PFSK-1 (cell line): Measurements from ENCODE around the gene CXorf38.

ENCODE experiments used
- FOXP2 ChIP-seq: optimal IDR thresholded peaks from 2 replicates; pipeline ENCODE3; 2011; ENCODE audit warnings: borderline replicate concordance, control low read depth, inconsistent platforms; ENCODE audit not compliant: insufficient read depth; ENCODE audit errors: extremely low read length, extremely low read depth
- POLR2AphosphoS5 ChIP-seq: IDR thresholded peaks from 2 replicates; pipeline ENCODE4 v1.6.1; 2012; ENCODE audit warnings: low read depth, mild to moderate bottlenecking, control low read depth, low read length, moderate library complexity
- SIN3A ChIP-seq: IDR thresholded peaks from 2 replicates; pipeline ENCODE4 v1.6.1; 2012; ENCODE audit warnings: mild to moderate bottlenecking, low read length, moderate library complexity, borderline replicate concordance; ENCODE audit not compliant: insufficient read depth
- TAF1 ChIP-seq: IDR thresholded peaks from 2 replicates; pipeline ENCODE4 v1.6.1; 2012; ENCODE audit warnings: low read length, control low read depth, borderline replicate concordance; ENCODE audit not compliant: insufficient read depth
- TF ChIP-seq, protein P1 (sequence below), 2 experiments: IDR thresholded peaks; 2 replicates each; pipeline versions ENCODE4 v1.6.1 to v1.8.0; 2011 to 2012; ENCODE audit warnings: low read depth in 2 of 2, low read length in 2 of 2, control low read depth in 1 of 2, inconsistent platforms in 1 of 2, mild to moderate bottlenecking in 1 of 2, moderate library complexity in 1 of 2; ENCODE audit not compliant: insufficient read depth in 1 of 2

The CXorf38 gene

DNA sequence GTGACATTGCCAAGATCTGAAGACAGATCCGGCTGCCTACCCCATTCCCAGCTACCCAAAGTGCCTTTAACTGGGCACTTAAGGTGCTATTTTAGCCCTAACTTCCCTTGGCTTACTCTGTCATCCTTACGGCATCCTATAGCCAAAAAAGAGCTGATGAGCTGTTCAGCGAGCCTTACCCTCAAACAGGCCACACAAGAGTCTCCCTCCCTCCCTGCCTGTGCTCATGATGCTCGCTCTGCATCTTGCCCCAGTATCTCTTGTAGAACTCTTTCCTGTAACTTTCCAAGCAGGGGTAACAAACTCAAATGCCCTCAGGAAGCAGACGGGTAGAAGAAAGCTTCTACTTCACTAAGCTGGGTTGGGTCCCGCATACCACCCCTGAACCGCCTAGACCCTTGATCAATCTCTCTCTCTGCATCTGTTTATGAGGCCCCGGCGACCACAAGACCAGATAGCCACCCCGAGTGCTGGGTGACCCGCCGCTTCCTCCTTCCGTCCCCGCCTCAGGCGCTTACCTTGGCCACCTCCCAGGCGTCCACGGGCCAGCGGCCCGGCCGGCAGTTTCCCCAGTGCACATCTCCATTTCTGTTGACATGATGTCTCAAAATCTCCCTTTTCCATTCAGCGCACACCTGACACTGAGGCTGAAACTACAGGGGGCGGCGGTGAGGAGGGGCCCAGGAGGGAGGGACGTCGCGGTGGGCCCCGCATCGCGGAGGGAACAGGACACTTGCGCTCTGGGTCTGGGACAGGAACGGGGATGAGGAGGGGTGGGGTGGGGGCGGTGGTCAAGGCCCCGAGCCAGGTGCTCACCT, 663 bp downstream of the CXorf38 start:
- TF ChIP-seq POLR2AphosphoS5 (no peak), SIN3A (no peak), TAF1 (no peak), FOXP2 (no peak)
- TF ChIP-seq, protein P1, sequence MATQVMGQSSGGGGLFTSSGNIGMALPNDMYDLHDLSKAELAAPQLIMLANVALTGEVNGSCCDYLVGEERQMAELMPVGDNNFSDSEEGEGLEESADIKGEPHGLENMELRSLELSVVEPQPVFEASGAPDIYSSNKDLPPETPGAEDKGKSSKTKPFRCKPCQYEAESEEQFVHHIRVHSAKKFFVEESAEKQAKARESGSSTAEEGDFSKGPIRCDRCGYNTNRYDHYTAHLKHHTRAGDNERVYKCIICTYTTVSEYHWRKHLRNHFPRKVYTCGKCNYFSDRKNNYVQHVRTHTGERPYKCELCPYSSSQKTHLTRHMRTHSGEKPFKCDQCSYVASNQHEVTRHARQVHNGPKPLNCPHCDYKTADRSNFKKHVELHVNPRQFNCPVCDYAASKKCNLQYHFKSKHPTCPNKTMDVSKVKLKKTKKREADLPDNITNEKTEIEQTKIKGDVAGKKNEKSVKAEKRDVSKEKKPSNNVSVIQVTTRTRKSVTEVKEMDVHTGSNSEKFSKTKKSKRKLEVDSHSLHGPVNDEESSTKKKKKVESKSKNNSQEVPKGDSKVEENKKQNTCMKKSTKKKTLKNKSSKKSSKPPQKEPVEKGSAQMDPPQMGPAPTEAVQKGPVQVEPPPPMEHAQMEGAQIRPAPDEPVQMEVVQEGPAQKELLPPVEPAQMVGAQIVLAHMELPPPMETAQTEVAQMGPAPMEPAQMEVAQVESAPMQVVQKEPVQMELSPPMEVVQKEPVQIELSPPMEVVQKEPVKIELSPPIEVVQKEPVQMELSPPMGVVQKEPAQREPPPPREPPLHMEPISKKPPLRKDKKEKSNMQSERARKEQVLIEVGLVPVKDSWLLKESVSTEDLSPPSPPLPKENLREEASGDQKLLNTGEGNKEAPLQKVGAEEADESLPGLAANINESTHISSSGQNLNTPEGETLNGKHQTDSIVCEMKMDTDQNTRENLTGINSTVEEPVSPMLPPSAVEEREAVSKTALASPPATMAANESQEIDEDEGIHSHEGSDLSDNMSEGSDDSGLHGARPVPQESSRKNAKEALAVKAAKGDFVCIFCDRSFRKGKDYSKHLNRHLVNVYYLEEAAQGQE (IDR thresholded peaks at IDR 0.05; ENCODE audit: insufficient read depth in 1 of 2, low read depth in 2 of 2, low read length in 2 of 2): no peak

DNA sequence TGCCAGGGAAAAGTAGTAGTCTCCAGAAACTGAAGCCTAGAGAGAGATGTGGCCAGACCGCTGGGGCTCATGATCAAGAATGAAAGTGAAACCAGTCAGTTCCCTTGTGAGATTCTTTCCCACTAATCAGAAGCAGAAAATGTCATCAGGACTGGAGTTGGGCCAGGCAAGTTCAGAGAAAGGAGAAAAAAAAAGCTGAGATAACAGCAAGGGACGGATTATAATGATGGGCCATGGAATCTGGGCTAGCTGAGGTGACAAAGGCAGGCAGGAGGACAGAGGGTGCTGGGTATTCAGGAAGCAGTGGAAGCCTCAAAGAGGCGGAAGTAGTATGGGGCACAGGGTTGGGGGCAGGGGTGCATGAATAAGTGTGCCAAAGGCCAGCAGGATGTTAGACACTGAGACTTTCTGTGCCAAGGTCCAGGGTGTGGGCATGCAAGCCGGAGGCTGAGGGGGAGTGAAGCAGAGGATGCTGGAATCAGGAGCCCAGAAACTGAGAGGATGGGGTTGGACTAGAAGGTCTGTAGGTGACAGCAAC, 2.5 kb downstream of the CXorf38 start:
- TF ChIP-seq SIN3A: no peak
- no peak for TF ChIP-seq POLR2AphosphoS5
- no peak for TF ChIP-seq FOXP2
- TF ChIP-seq TAF1: no peak
- TF ChIP-seq, protein P1 (IDR thresholded peaks at IDR 0.05; ENCODE audit: insufficient read depth in 1 of 2, low read depth in 2 of 2, low read length in 2 of 2): no peak

DNA sequence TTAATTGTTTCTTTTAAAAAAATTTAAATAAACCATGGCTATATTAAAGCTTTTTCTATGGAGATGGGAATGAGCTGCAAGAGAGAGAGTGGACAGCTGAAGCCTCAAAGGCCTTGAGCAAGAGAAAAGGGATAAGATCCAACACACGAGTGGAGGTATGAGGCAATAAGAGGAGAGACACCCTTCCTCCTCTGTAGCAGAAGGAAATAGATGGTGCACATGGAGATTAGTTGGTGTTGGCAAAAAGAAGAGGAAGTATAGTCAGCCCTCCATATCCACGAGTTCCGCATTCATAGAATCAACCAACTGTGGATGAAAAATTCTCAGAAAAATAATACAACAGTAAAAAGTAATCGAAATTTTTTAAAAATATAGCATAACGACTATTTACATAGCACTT, 3.2 kb downstream of the CXorf38 start:
- TF ChIP-seq POLR2AphosphoS5 (no peak), TAF1 (no peak), SIN3A (no peak), FOXP2 (no peak)
- TF ChIP-seq, protein P1 (IDR thresholded peaks at IDR 0.05; ENCODE audit: insufficient read depth in 1 of 2, low read depth in 2 of 2, low read length in 2 of 2): no peak

DNA sequence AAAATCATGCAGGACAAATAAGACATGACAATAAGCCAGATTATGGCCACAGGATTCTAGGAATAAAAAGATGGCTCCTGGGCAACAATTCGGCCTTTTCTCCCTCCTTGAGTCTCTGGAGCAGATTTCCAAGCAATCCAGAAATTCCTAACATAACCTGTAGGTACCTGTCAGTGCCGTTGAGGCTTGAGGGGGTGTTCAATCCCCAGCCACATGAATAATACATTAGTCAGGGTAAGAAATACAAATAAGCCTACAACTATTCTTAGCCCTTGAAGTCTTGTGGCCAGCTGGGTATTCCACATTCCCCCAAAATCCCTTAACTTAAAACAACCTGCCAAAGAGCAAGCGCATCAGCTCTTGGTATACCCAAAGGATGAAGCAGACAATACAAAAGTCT, 9.7 kb downstream of the CXorf38 start:
- TF ChIP-seq SIN3A (no peak), POLR2AphosphoS5 (no peak), TAF1 (no peak), FOXP2 (no peak)
- TF ChIP-seq, protein P1 (IDR thresholded peaks at IDR 0.05; ENCODE audit: insufficient read depth in 1 of 2, low read depth in 2 of 2, low read length in 2 of 2): no peak

DNA sequence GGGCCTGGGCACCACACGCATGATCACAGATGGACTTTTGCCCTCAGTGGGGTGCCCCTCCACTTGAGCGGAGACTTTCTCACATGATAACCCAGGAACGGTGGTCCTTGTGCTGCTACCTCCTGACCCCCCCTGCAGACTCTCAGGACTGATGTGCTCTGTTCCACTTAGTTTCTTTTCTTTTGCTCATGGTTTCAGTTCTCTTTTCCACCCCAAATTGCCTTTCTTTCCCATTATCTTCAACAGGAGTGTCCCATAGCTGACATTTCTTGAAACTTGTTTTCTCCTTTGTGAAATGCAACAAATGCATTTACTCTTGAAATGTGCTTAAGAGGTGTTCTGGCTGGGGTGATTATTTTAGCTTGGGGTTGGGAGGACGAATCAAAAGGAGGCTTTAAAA, 15.2 kb downstream of the CXorf38 start:
- TF ChIP-seq SIN3A (no peak), FOXP2 (no peak), POLR2AphosphoS5 (no peak), TAF1 (no peak)
- TF ChIP-seq, protein P1 (IDR thresholded peaks at IDR 0.05; ENCODE audit: insufficient read depth in 1 of 2, low read depth in 2 of 2, low read length in 2 of 2): no peak
